ENCODE data around the gene TLK1. TPM values are rescaled to one million over a fixed set of nuclear protein-coding genes. Genes with fewer than 3 reads are reported as not detected.
A peak's percentile ranks its signal among the peaks of the same experiment; 100 is the strongest.

TLK1 gene
- total RNA-seq, 2 donors from 2014 or later: 27.8 to 62.4 TPM

DNA sequence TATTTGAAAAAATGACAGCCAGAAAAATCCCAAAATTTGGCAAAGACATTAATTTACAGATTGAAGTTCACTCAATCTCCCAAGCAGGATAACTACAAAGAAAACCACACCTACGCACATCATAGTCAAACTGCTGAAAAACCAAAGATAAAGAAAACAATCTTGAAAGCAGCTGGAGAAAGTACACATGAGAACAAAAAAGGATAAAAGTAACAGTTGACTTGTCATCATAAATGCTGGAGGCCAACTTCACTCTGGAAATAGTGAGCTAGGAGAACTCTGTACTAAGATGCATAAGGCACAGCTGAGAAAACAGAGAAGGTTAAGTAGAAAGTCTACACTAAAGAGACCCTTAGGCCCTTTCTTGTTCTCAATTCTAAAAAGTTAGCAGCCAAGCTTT lies 73.1 kb downstream of the TLK1 start:
- no peak overlapping the region for H3K27ac ChIP-seq
- no peaks in the 10 kb centered on the region for H3K36me3 ChIP-seq
- H3K27me3 ChIP-seq (replicated peaks; ENCODE audit: insufficient read depth): no peaks in the 10 kb centered on the region
- no peaks in the 10 kb centered on the region for H3K9me3 ChIP-seq
- H3K4me1 ChIP-seq (ENCODE audit: control insufficient read depth in 1 of 2, low read depth in 2 of 2): peaks cover 5 to 10% of the 10 kb centered on the region in 2 donors
- ATAC-seq (ENCODE audit: insufficient number of reproducible peaks, low FRiP score, low read depth) (no peak), DNase-seq (ENCODE audit: low spot score) (no peak)
- no peak for TF ChIP-seq CTCF (IDR thresholded peaks at IDR 0.05)
- H3K4me3 ChIP-seq: no peak overlapping the region

DNA sequence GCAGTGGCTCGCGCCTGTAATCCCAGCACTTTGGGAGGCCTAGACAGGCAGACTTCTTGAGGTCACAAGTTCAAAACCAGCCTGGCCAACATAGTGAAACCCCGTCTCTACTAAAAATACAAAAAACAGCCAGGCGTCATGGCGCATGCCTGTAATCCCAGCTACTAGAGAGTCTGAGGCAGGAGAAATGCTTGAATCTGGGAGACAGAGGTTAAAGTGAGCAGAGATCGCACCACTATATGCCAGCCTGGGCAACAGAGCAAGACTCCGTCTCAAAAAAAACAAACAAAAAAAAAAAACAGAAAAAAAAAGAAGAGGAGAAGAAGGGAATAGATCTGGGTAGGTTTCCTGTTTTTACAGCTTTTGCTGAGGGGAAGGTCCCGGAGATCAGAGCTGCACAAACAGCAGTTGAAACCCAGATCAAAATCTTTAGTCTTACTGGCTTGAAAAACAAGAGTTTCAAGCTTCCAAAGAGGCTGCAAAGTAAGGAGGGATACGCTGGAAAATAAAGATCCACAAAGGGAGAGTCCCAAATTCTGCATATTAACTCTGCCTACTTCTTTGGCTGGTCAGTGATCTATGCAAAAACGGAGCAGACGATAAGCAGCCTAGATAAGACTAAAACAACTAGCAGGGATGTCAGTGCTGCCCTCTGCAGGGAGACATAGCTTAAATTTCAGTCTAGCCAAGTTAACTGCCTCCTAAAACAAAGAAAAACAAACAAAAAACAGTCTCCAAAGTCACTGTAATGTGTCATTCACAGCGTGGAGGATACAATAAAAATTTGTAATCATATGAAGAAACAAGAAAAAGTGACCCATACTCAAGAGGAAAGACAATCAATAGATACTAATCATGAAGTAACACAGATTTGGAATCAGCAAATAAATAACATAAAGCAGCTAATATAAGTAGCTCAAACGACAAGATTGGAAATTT lies 74.1 kb downstream of the TLK1 start:
- Histone ChIP-seq H3K27me3 (replicated peaks; ENCODE audit: insufficient read depth) (no peaks in the 10 kb centered on the region), H3K36me3 (no peaks in the 10 kb centered on the region), H3K27ac (no peak overlapping the region), H3K4me3 (peak overlapping the region; percentile 37), H3K4me1 (ENCODE audit: control insufficient read depth in 1 of 2, low read depth in 2 of 2) (peaks cover 5 to 10% of the 10 kb centered on the region in 2 donors), H3K9me3 (no peaks in the 10 kb centered on the region)
- ATAC-seq (ENCODE audit: insufficient number of reproducible peaks, low FRiP score, low read depth) (no peak), DNase-seq (ENCODE audit: low spot score) (no peak)
- TF ChIP-seq CTCF (IDR thresholded peaks at IDR 0.05): peak; percentile 4

- H3K9me3 ChIP-seq: no peaks in the 10 kb centered on the region
- no peak for ATAC-seq (ENCODE audit: insufficient number of reproducible peaks, low FRiP score, low read depth)
- no peak for DNase-seq (ENCODE audit: low spot score)
- no peaks in the 10 kb centered on the region for H3K27me3 ChIP-seq (replicated peaks; ENCODE audit: insufficient read depth)
- H3K4me1 ChIP-seq (ENCODE audit: control insufficient read depth in 1 of 2, low read depth in 2 of 2): peaks cover 5 to 10% of the 10 kb centered on the region in 2 donors
- no peak overlapping the region for H3K4me3 ChIP-seq
- no peak for TF ChIP-seq CTCF (IDR thresholded peaks at IDR 0.05)
- H3K27ac ChIP-seq: no peak overlapping the region
- H3K36me3 ChIP-seq: no peaks in the 10 kb centered on the region
These were observed 76.6 kb downstream of the TLK1 start for GRCh38 chr2:171084128-171084527.

GRCh38 chr2:171083451-171083850 lies 77.2 kb downstream of the TLK1 start:
- Histone ChIP-seq H3K27me3 (replicated peaks; ENCODE audit: insufficient read depth) (no peaks in the 10 kb centered on the region), H3K4me3 (no peak overlapping the region), H3K4me1 (ENCODE audit: control insufficient read depth in 1 of 2, low read depth in 2 of 2) (peaks cover 5 to 10% of the 10 kb centered on the region in 2 donors), H3K9me3 (no peaks in the 10 kb centered on the region), H3K36me3 (no peaks in the 10 kb centered on the region), H3K27ac (no peak overlapping the region)
- no peak for DNase-seq (ENCODE audit: low spot score)
- no peak for TF ChIP-seq CTCF (IDR thresholded peaks at IDR 0.05)
- no peak for ATAC-seq (ENCODE audit: insufficient number of reproducible peaks, low FRiP score, low read depth)

GRCh38 chr2:171081649-171082111 lies 79.0 kb downstream of the TLK1 start:
- DNase-seq (ENCODE audit: low spot score): no peak
- H3K27ac ChIP-seq: no peak overlapping the region
- H3K27me3 ChIP-seq (replicated peaks; ENCODE audit: insufficient read depth): no peaks in the 10 kb centered on the region
- H3K36me3 ChIP-seq: no peaks in the 10 kb centered on the region
- H3K4me3 ChIP-seq: no peak overlapping the region
- TF ChIP-seq CTCF (IDR thresholded peaks at IDR 0.05): no peak
- H3K9me3 ChIP-seq: no peaks in the 10 kb centered on the region
- peaks cover 5 to 6% of the 10 kb centered on the region in 2 donors for H3K4me1 ChIP-seq (ENCODE audit: control insufficient read depth in 1 of 2, low read depth in 2 of 2)
- no peak for ATAC-seq (ENCODE audit: insufficient number of reproducible peaks, low FRiP score, low read depth)
